ENCODE measurements around the gene PALMD. TPM values are rescaled to one million over a fixed set of nuclear protein-coding genes. Genes with fewer than 3 reads are reported as not detected.

Gene PALMD
- polyA plus RNA-seq, 1 of the 3 experiments (the other 2 are of a cell fraction): 1.8 TPM

- POLR2A ChIA-PET: no interaction called here
- peaks cover 0 to 5% of the 10 kb centered on the region in 2 experiments; a peak in 2 of 4 replicates for H3K4me1 ChIP-seq (ENCODE audit: control insufficient read depth in 1 of 2, insufficient read depth in 2 of 2, low read depth in 1 of 2, low read length in 1 of 2)
- no peak overlapping the region for H2AFZ ChIP-seq (ENCODE audit: low read depth)
- TF ChIP-seq IRF3 (IDR thresholded peaks at IDR 0.05; ENCODE audit: low read depth, low read length): no peak
- no peak for TF ChIP-seq GATA2 (CRISPR knock-in tag; IDR thresholded peaks at IDR 0.05)
- TF ChIP-seq EZH2phosphoT487 (IDR thresholded peaks at IDR 0.05; ENCODE audit: borderline replicate concordance, low read depth): no peak
- TF ChIP-seq MAX (IDR thresholded peaks at IDR 0.05; ENCODE audit: low read depth): no peak
- no peak for TF ChIP-seq REST (IDR thresholded peaks at IDR 0.05; ENCODE audit: low read depth, low read length)
- TF ChIP-seq POLR2AphosphoS5 (IDR thresholded peaks at IDR 0.05; ENCODE audit: low read depth, low read length): no peak
- TF ChIP-seq PBX3 (IDR thresholded peaks at IDR 0.05): no peak
- TF ChIP-seq RXRA (IDR thresholded peaks at IDR 0.05; ENCODE audit: borderline replicate concordance, low read depth): no peak
- no peak for TF ChIP-seq MXI1 (IDR thresholded peaks at IDR 0.05; ENCODE audit: low read depth, low read length)
- no peak for TF ChIP-seq TAF1 (IDR thresholded peaks at IDR 0.05; ENCODE audit: borderline replicate concordance, low read depth, low read length)
- TF ChIP-seq YY1 (IDR thresholded peaks at IDR 0.05; ENCODE audit: low read depth): no peak
- H3K36me3 ChIP-seq (replicated peaks in 1 of 2; ENCODE audit: control insufficient read depth in 1 of 2, insufficient read depth in 2 of 2, low read length in 1 of 2): peaks cover 0 to 5% of the 10 kb centered on the region in 2 experiments
- peak overlapping the region in 1 of 2 experiments; percentile 17; a peak in 1 of 4 replicates for H3K27ac ChIP-seq (ENCODE audit: low read depth in 2 of 2, low read length in 1 of 2)
- peaks cover 14% of the 10 kb centered on the region for H3F3A ChIP-seq (replicated peaks; ENCODE audit: insufficient read depth)
- no peaks in the 10 kb centered on the region for H3K27me3 ChIP-seq (ENCODE audit: insufficient read depth)
- H4K20me1 ChIP-seq (ENCODE audit: insufficient read depth): no peaks in the 10 kb centered on the region
- 88% methylated on average over 3 of the region's 3 CpGs for WGBS (ENCODE audit: low lambda C conversion rate)
- H3K4me3 ChIP-seq (ENCODE audit: low read depth in 2 of 2, low read length in 1 of 2): no peak overlapping the region; a peak in 1 of 4 replicates
- H3K4me2 ChIP-seq: no peak overlapping the region
- CTCF ChIA-PET: interaction anchor here (1.5 kb wide), 1 partner anchor 8 kb away, joined by 4 read pairs; no protein-coding TSS in a partner anchor
- H3K9me2 ChIP-seq: no peaks in the 10 kb centered on the region
- H3K79me2 ChIP-seq (ENCODE audit: insufficient read depth): peaks cover 37% of the 10 kb centered on the region; the same call in 1 of the 2 replicates
- no peaks in the 10 kb centered on the region for H3K9me3 ChIP-seq
- no peak for DNase-seq
- H3K9ac ChIP-seq: no peak overlapping the region
Observed at GRCh38 chr1:99655376-99655775, 9.5 kb downstream of the PALMD start.
